Measurements from ENCODE around the gene LPIN1.
"Not testable (repeated sequence)": the region's sequence is repeated elsewhere in the genome, so short reads cannot be mapped to it uniquely, and the experiment has no call there.

LPIN1 gene

DNA sequence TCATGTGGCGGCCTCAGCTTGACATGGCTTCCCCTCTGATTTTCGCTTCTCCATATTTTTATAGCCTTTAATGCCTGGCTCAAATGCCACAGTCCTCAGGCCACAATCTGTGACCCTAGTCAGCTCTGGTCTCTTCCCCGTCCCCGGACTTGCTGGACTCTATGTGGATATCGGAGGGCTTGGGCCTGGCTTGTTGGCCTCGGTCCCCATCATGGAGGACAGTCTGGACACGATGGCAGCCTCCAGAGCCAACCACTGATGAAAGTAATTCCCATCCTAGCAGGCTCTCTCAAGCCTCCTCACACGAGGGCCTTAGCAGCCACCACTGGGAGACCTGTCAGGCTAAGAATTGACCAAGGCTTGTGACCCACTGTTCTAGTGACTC, 61.6 kb downstream of the LPIN1 start:
- no peak for DNase-seq (ENCODE audit: extremely low read depth, low read depth)
- no peak overlapping the region for H3K4me3 ChIP-seq (replicated peaks; ENCODE audit: low read depth, low read length)
- TF ChIP-seq, protein P1, sequence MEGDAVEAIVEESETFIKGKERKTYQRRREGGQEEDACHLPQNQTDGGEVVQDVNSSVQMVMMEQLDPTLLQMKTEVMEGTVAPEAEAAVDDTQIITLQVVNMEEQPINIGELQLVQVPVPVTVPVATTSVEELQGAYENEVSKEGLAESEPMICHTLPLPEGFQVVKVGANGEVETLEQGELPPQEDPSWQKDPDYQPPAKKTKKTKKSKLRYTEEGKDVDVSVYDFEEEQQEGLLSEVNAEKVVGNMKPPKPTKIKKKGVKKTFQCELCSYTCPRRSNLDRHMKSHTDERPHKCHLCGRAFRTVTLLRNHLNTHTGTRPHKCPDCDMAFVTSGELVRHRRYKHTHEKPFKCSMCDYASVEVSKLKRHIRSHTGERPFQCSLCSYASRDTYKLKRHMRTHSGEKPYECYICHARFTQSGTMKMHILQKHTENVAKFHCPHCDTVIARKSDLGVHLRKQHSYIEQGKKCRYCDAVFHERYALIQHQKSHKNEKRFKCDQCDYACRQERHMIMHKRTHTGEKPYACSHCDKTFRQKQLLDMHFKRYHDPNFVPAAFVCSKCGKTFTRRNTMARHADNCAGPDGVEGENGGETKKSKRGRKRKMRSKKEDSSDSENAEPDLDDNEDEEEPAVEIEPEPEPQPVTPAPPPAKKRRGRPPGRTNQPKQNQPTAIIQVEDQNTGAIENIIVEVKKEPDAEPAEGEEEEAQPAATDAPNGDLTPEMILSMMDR (IDR thresholded peaks at IDR 0.05; ENCODE audit: low read depth, low read length, missing control alignments) = no peak

DNA sequence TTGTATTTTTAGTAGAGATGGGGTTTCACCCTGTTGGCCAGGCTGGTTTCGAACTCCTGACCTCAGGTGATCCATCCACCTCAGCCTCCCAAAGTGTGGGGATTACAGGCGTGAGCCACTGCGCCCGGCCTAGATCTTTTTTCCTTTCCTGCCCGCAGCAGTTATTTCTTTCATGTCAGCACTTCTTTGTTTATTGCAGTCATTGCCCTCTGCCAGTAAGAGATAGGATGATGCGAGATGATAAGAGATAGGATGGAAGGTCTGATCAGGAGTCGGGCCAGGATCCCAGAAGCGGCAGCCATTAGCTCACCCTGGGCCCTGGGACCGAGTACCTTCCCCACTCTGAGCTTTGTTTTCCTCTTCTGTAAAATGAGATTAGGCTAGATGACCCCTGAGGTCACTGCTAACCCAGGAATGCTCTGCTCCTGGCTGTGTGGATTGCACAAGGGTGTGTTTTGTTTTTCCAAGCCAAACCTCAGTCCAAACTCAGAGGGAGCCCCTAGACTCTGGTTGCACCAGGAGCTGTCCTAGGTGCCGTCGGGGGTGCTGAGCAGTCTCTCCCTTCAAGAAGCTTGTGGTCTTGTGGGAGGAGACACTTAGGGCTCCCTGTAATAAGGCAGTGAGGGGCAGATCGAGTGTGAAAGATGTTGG, 63.3 kb downstream of the LPIN1 start:
- TF ChIP-seq, protein P1 (IDR thresholded peaks at IDR 0.05; ENCODE audit: low read depth, low read length, missing control alignments) = no peak
- DNase-seq (ENCODE audit: extremely low read depth, low read depth) = no peak

DNA sequence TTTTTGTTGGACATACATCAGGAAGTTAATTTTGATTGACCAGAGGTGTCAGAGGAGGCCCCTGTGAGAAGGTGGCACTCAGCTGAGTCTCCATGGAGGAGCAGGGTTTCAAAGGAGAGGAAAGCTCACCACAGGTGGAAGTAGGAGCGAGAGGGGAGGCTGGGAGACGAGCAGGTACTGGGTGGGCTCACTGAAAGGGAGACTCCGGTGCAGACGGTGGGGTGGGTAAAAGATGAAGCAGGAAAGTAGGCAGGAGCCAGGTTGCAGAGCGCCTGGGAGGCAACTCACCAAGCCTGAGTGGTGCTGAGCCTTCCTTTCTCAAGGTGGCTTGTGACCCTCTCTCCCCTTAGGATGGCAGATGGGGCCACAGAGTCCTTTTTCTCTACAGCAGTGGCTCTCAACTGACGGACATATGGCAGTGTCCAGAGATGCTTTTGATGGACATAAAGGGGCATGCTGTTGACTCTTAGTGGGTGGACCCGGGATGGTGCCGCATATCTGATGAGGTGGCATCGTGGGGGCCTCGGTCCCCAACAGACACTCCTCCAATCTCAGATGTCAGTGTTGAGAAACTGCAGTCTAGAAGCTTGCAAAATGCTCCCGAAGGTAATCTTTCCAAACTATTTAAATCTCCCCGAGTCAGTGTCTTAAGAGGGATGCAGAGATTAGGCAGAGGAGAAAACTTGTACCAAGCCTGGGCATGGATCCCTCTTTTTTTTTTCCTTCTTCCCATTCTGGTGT, 64.0 kb downstream of the LPIN1 start:
- no peak overlapping the region for H3K4me3 ChIP-seq (replicated peaks; ENCODE audit: low read depth, low read length)

More for the DNA sequence above, 63.3 kb downstream of the LPIN1 start:
- H3K4me3 ChIP-seq (replicated peaks; ENCODE audit: low read depth, low read length) = no peak overlapping the region

DNA sequence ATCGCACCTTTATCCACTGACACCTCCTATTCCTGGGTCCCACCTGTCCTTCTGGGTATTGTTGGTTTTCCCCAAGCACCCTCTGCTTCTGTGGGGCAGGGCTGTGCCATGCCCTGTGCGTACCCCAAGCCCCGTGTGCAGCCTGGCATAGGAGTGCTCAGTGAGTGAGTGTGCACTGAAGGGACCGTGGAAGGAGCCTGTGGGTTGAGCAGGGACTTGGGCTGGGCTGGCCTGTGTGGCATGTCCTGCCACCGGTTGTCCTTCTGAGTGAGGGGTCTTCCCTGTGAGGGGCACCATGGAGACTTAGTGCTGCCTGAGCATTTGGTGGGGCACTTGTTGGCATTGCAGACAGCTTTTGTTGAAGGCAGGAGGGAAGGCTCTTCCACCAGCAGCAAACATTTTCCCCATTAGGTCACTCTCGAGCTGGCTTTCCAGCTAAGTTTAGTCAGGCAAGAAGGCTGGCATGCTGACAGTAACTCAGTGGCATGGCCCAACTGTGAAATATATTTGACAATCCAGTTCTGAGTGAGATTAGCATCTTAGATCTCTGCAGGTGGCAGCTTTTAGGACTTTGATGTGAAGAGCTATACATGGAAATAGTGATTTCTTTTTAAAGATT, 64.7 kb downstream of the LPIN1 start:
- TF ChIP-seq, protein P1 (IDR thresholded peaks at IDR 0.05; ENCODE audit: low read depth, low read length, missing control alignments) = no peak
- DNase-seq (ENCODE audit: extremely low read depth, low read depth) = no peak
- no peak overlapping the region for H3K4me3 ChIP-seq (replicated peaks; ENCODE audit: low read depth, low read length)

More for the DNA sequence above, 64.0 kb downstream of the LPIN1 start:
- DNase-seq (ENCODE audit: extremely low read depth, low read depth) = no peak
- TF ChIP-seq, protein P1 (IDR thresholded peaks at IDR 0.05; ENCODE audit: low read depth, low read length, missing control alignments) = no peak

DNA sequence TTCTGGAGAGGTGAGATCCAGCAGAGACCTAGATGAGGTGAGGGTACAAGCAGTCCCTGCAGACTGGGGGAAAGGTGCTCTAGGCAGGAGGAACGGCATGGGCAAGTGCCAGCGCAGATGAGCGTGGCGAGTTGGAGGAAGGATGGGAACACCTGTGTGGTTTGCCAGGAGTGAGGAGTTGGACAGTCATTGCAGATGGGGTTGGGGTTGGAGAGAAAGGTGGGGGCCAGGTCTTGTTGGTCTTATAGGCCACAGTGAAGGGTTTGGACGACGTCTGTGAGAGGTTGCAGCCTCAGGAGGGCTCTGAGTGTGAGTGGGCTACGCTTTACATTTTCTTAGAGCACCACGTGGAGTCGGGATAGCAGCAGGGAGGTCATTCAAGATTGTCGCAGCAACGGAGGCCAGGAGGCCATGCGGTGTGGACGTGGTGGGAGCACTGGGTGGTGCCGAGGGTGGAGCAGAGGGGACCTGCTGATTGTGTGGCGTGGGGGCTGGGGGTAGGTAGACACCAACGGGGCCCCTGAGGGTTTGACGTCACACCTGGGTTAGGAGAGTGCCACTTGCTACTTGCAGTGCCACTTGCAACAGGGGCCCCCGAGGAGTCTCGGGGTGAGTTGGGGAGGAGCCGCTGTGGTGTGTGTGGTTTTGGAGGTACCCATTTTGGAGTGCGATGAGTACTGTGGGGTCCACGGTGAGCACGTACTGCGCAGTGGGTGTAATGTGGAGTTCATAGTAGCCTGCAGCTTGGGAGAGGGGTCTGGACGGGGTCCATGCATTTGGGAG, 66.2 kb downstream of the LPIN1 start:
- DNase-seq (ENCODE audit: extremely low read depth, low read depth) = no peak
- H3K4me3 ChIP-seq (replicated peaks; ENCODE audit: low read depth, low read length) = no peak overlapping the region
- TF ChIP-seq, protein P1 (IDR thresholded peaks at IDR 0.05; ENCODE audit: low read depth, low read length, missing control alignments) = no peak

DNA sequence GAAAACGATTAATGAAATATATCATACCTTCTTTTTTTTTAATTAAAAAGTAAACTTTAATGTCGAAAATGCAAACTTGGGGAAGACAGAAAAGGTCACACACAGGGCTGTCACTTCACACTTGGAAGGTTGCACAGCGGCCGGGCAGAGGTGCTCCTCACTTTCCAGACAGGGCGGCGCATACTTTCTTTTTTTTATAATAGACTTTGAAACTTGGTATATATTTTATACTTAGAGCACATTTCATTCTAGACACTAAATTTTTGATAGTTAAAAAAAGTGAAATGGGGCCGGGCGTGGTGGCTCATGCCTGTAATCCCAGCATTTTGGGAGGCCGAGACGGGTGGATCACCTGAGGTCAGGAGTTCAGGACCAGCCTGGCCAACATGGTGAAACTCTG, 66.9 kb downstream of the LPIN1 start:
- H3K4me3 ChIP-seq (replicated peaks; ENCODE audit: low read depth, low read length); DNase-seq (ENCODE audit: extremely low read depth, low read depth): not testable (repeated sequence)
